ENCODE results near the gene AGK.

Gene AGK

GRCh38 chr7:141659501-141659900, 108.3 kb downstream of the AGK start:
- no peaks in the 10 kb centered on the region for H3K9me3 ChIP-seq (ENCODE audit: insufficient read depth, low read length)
- H3K4me3 ChIP-seq (ENCODE audit: low read length), result no peak overlapping the region
- no peak overlapping the region for H3K27ac ChIP-seq (ENCODE audit: low read length)
- no peaks in the 10 kb centered on the region for H4K20me1 ChIP-seq (ENCODE audit: insufficient read depth, low read length)
- H3K4me2 ChIP-seq (ENCODE audit: low read length), result no peak overlapping the region
- no peaks in the 10 kb centered on the region for H3K27me3 ChIP-seq (ENCODE audit: low read depth, low read length)
- H3K4me1 ChIP-seq (ENCODE audit: low read length), result peaks cover 15% of the 10 kb centered on the region
- peaks cover 44% of the 10 kb centered on the region for H3K36me3 ChIP-seq (replicated peaks; ENCODE audit: low read depth, low read length)
- TF ChIP-seq CTCF (IDR thresholded peaks at IDR 0.05; ENCODE audit: low read depth, low read length), result no peak
- no peak for TF ChIP-seq EZH2phosphoT487 (IDR thresholded peaks at IDR 0.05; ENCODE audit: low read depth)
- H2AFZ ChIP-seq (ENCODE audit: low read depth, low read length), result no peak overlapping the region
- H3K79me2 ChIP-seq (ENCODE audit: low read length), result no peaks in the 10 kb centered on the region
- H3K9ac ChIP-seq (ENCODE audit: low read length), result no peak overlapping the region

DNA sequence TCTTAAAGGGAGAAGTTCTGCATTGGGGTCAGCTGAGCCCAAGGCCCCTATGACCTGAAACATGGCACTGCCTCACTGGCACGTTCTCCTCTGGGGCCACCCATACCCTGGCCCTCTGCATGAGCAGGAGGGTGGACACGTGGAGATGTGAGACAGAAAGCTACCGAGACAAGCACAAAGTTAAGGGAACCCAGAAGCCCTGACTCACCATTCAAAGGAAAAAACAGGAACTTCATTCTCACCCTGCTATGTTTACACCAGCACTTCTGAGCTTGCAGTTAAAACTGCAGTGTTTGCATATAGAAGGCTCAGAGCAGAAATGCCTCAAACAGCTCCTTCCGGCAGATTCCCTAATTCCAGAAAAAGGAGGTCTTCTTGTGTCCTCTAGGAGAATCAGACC, 109.0 kb downstream of the AGK start:
- Histone ChIP-seq H3K4me1 (ENCODE audit: low read length) (peaks cover 15% of the 10 kb centered on the region), H3K36me3 (replicated peaks; ENCODE audit: low read depth, low read length) (peaks cover 40% of the 10 kb centered on the region), H3K9ac (ENCODE audit: low read length) (no peak overlapping the region), H2AFZ (ENCODE audit: low read depth, low read length) (no peak overlapping the region), H3K4me3 (ENCODE audit: low read length) (no peak overlapping the region), H3K27me3 (ENCODE audit: low read depth, low read length) (no peaks in the 10 kb centered on the region), H4K20me1 (ENCODE audit: insufficient read depth, low read length) (no peaks in the 10 kb centered on the region), H3K9me3 (ENCODE audit: insufficient read depth, low read length) (no peaks in the 10 kb centered on the region), H3K27ac (ENCODE audit: low read length) (no peak overlapping the region), H3K4me2 (ENCODE audit: low read length) (no peak overlapping the region), H3K79me2 (ENCODE audit: low read length) (no peaks in the 10 kb centered on the region)
- TF ChIP-seq EZH2phosphoT487 (IDR thresholded peaks at IDR 0.05; ENCODE audit: low read depth) (no peak), CTCF (IDR thresholded peaks at IDR 0.05; ENCODE audit: low read depth, low read length) (no peak)

DNA sequence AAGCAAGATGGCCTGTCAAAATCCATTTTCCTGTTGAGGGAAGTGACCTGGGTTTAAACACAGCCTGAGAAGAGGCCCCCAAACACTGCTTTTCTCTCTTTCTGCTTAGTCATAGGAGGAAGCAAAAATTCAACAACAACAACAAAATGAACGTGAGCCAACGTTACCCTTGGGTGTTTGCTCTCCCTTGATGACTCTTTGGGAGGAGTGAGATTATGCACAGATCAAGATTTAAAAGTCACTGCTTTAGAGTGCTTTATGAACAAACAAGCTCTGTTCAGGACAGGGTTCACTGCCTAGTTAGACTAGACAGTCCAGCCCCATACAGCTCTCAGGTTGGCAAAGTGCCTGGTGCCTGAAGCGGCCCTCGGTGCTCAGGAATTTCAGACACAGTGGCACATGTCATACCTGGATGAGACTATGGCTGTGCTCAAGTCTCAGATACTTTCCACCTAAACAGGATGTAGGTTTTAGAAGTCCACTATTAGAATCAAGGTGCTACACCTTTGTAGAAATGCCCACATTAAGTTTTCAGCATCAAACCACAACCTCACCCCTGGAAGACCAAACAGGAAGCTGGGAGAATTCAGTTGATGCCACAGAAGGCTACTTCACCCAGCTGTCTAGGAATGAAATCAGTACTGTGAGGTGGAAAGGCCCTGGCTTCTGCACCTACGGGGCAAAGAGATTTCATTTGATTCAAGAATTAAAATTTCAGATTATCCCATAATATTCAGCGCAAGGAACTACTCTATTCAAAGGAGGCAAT, 112.1 kb downstream of the AGK start:
- H3K36me3 ChIP-seq (replicated peaks; ENCODE audit: low read depth, low read length), result peaks cover 35% of the 10 kb centered on the region
- no peak overlapping the region for H3K9ac ChIP-seq (ENCODE audit: low read length)
- peaks cover 15% of the 10 kb centered on the region for H3K4me1 ChIP-seq (ENCODE audit: low read length)
- no peak overlapping the region for H3K4me3 ChIP-seq (ENCODE audit: low read length)
- no peaks in the 10 kb centered on the region for H4K20me1 ChIP-seq (ENCODE audit: insufficient read depth, low read length)
- H2AFZ ChIP-seq (ENCODE audit: low read depth, low read length), result no peak overlapping the region
- H3K27me3 ChIP-seq (ENCODE audit: low read depth, low read length), result no peaks in the 10 kb centered on the region
- TF ChIP-seq CTCF (IDR thresholded peaks at IDR 0.05; ENCODE audit: low read depth, low read length) (no peak), EZH2phosphoT487 (IDR thresholded peaks at IDR 0.05; ENCODE audit: low read depth) (no peak)
- no peaks in the 10 kb centered on the region for H3K9me3 ChIP-seq (ENCODE audit: insufficient read depth, low read length)
- no peaks in the 10 kb centered on the region for H3K79me2 ChIP-seq (ENCODE audit: low read length)
- H3K27ac ChIP-seq (ENCODE audit: low read length), result peak overlapping the region; percentile 11; the same call in 1 of the 2 replicates
- peak overlapping the region; percentile 20 for H3K4me2 ChIP-seq (ENCODE audit: low read length)

DNA sequence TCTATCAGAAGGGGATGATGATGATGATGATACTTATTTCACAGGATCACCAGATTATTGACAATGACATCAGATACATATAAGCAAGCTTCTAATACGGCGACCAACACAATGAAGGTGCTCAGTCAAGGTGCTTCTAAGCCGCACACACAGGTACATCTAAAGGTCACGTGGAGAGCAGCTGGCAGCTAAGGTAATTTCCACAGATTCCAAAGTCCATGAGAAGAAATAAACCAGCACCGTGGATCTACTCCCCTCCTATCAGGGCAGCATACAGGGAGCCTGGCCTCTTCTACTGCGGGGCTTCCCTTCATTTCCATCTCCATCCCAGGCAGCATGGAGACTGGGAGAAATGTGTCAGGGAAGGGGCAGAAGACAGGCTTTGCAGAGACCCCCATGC, 113.2 kb downstream of the AGK start:
- Histone ChIP-seq H3K4me2 (ENCODE audit: low read length) (no peak overlapping the region), H3K79me2 (ENCODE audit: low read length) (no peaks in the 10 kb centered on the region), H3K27me3 (ENCODE audit: low read depth, low read length) (no peaks in the 10 kb centered on the region), H3K9ac (ENCODE audit: low read length) (no peak overlapping the region), H3K36me3 (replicated peaks; ENCODE audit: low read depth, low read length) (peaks cover 35% of the 10 kb centered on the region), H3K27ac (ENCODE audit: low read length) (no peak overlapping the region), H4K20me1 (ENCODE audit: insufficient read depth, low read length) (no peaks in the 10 kb centered on the region), H2AFZ (ENCODE audit: low read depth, low read length) (no peak overlapping the region), H3K4me3 (ENCODE audit: low read length) (no peak overlapping the region), H3K4me1 (ENCODE audit: low read length) (peaks cover 15% of the 10 kb centered on the region), H3K9me3 (ENCODE audit: insufficient read depth, low read length) (no peaks in the 10 kb centered on the region)
- TF ChIP-seq CTCF (IDR thresholded peaks at IDR 0.05; ENCODE audit: low read depth, low read length), result no peak
- no peak for TF ChIP-seq EZH2phosphoT487 (IDR thresholded peaks at IDR 0.05; ENCODE audit: low read depth)

Measured in OCI-LY3 (cell line).